A375 (cell line): ENCODE results near the gene UBE2S. TPM values are rescaled to one million over a fixed set of nuclear protein-coding genes. Genes with fewer than 3 reads are reported as not detected.

Source experiments
- total RNA-seq: library from RNA; depleted of rRNA; stranded (reverse); fragments of >200 nt; shearing (Covaris generic); gene quantifications from 2 replicates; pipeline ENCODE4 v1.2.3, GENCODE V29; 2014; rRNA removed

Gene UBE2S
- 1,207 and 1,551 TPM in 2 replicates for total RNA-seq

GRCh38 chr19:55407550-55407799 is at the start of gene UBE2S:
TSS of gene UBE2S (minus strand) at chr19:55407788. CDS start at chr19:55407589, 199 bp downstream.

GRCh38 chr19:55443045-55443823 is 35.6 kb upstream of the UBE2S start, which contains the start of gene SHISA7:
TSS of gene SHISA7 (minus strand) at chr19:55443300. CDS start at chr19:55442863, 437 bp downstream.

GRCh38 chr19:55385724-55386492 is 21.7 kb downstream of the UBE2S start, which contains the start of gene RPL28:
TSS of gene RPL28 (plus strand) at chr19:55385932. CDS start at chr19:55386358, 426 bp downstream.

GRCh38 chr19:55384131-55384919 is 23.3 kb downstream of the UBE2S start, which contains the start of gene TMEM238:
TSS of gene TMEM238 (minus strand) at chr19:55384292. CDS start at chr19:55384259, 33 bp downstream.

GRCh38 chr19:55376241-55376933 is 31.2 kb downstream of the UBE2S start, which contains the start of gene TMEM190:
TSS of gene TMEM190 (plus strand) at chr19:55376826. CDS start at chr19:55376854, 28 bp downstream.

GRCh38 chr19:55370305-55370988 is 37.1 kb downstream of the UBE2S start, which contains the start of gene IL11:
TSS of gene IL11 (minus strand) at chr19:55370463. CDS start at chr19:55370310, 153 bp downstream.

GRCh38 chr19:55362990-55363716 is 44.4 kb downstream of the UBE2S start, which contains the start of gene GARIN5B:
TSS of gene GARIN5B (minus strand) at chr19:55363260. CDS start at chr19:55363066, 194 bp downstream.

GRCh38 chr19:55354698-55355212 is 52.8 kb downstream of the UBE2S start, which contains the start of gene COX6B2:
TSS of gene COX6B2 (minus strand) at chr19:55354719. CDS start at chr19:55354521, 198 bp downstream.

Other genes starting within 250 kb of the UBE2S start
- gene DNAAF3, start 241.2 kb downstream of the UBE2S start, total RNA-seq: 2.6 and 2.9 TPM in 2 replicates
- 3.3 and 5.7 TPM in 2 replicates for gene SYT5, start 227.5 kb downstream of the UBE2S start, total RNA-seq
- 16.5 and 18.5 TPM in 2 replicates for gene PTPRH, start 198.3 kb downstream of the UBE2S start, total RNA-seq
- 0.90 and 3.1 TPM in 2 replicates for gene TMEM86B, start 179.0 kb downstream of the UBE2S start, total RNA-seq
- gene PPP6R1, start 148.8 kb downstream of the UBE2S start, total RNA-seq: 63.9 and 64.2 TPM in 2 replicates
- gene HSPBP1, start 127.7 kb downstream of the UBE2S start, total RNA-seq: 83.0 and 94.4 TPM in 2 replicates
- 24.6 and 33.9 TPM in 2 replicates for gene BRSK1, start 123.8 kb downstream of the UBE2S start, total RNA-seq
- gene TMEM150B, start 82.4 kb downstream of the UBE2S start, total RNA-seq: not detected in 2 replicates
- gene KMT5C, start 67.9 kb downstream of the UBE2S start, total RNA-seq: 16.7 and 17.0 TPM in 2 replicates
- gene COX6B2, start 53.1 kb downstream of the UBE2S start, total RNA-seq: 0.08 and 0.26 TPM in 2 replicates
- gene GARIN5B, start 44.5 kb downstream of the UBE2S start, total RNA-seq: not detected in 2 replicates
- 27.0 and 27.7 TPM in 2 replicates for gene IL11, start 37.3 kb downstream of the UBE2S start, total RNA-seq
- 0.45 and 1.4 TPM in 2 replicates for gene TMEM190, start 31.0 kb downstream of the UBE2S start, total RNA-seq
- 1.1 and 1.6 TPM in 2 replicates for gene TMEM238, start 23.5 kb downstream of the UBE2S start, total RNA-seq
- 710 and 881 TPM in 2 replicates for gene RPL28, start 21.9 kb downstream of the UBE2S start, total RNA-seq
- gene SHISA7, start 35.5 kb upstream of the UBE2S start, total RNA-seq: 0.03 TPM in 1 of 2 replicates, not detected in the other
- gene ISOC2, start 53.9 kb upstream of the UBE2S start, total RNA-seq: 54.6 and 60.8 TPM in 2 replicates
- gene C19orf85, start 57.0 kb upstream of the UBE2S start, total RNA-seq: not detected in 2 replicates
- 6.7 and 6.9 TPM in 2 replicates for gene ZNF628, start 68.8 kb upstream of the UBE2S start, total RNA-seq
- 39.9 and 45.6 TPM in 2 replicates for gene NAT14, start 77.4 kb upstream of the UBE2S start, total RNA-seq
- gene SSC5D, start 80.6 kb upstream of the UBE2S start, total RNA-seq: 0.53 and 0.93 TPM in 2 replicates
- not detected in 2 replicates for gene SBK2, start 129.3 kb upstream of the UBE2S start, total RNA-seq
- 0.11 TPM in 1 of 2 replicates, not detected in the other for gene SBK3, start 137.8 kb upstream of the UBE2S start, total RNA-seq
- gene ZNF579, start 173.1 kb upstream of the UBE2S start, total RNA-seq: 5.2 and 5.4 TPM in 2 replicates
- 9.3 and 10.3 TPM in 2 replicates for gene FIZ1, start 191.7 kb upstream of the UBE2S start, total RNA-seq
- gene ZNF524, start 192.5 kb upstream of the UBE2S start, total RNA-seq: 8.6 and 12.3 TPM in 2 replicates
- 2.7 and 3.7 TPM in 2 replicates for gene ZNF865, start 197.9 kb upstream of the UBE2S start, total RNA-seq
- 5.2 and 6.1 TPM in 2 replicates for gene ZNF784, start 216.8 kb upstream of the UBE2S start, total RNA-seq
- 15.3 and 22.6 TPM in 2 replicates for gene ZNF580, start 233.2 kb upstream of the UBE2S start, total RNA-seq
- 28.6 and 29.3 TPM in 2 replicates for gene ZNF581, start 235.9 kb upstream of the UBE2S start, total RNA-seq
- 26.5 and 33.1 TPM in 2 replicates for gene CCDC106, start 240.4 kb upstream of the UBE2S start, total RNA-seq
- gene U2AF2, start 247.2 kb upstream of the UBE2S start, total RNA-seq: 291 and 325 TPM in 2 replicates